ENCODE measurements around the gene VDR. TPM values are rescaled to one million over a fixed set of nuclear protein-coding genes. Genes with fewer than 3 reads are reported as not detected.
"Not testable (repeated sequence)": the region's sequence is repeated elsewhere in the genome, so short reads cannot be mapped to it uniquely, and the experiment has no call there.

The VDR gene
- total RNA-seq, 1 donor from 2014 or later, result 6.7 TPM

DNA sequence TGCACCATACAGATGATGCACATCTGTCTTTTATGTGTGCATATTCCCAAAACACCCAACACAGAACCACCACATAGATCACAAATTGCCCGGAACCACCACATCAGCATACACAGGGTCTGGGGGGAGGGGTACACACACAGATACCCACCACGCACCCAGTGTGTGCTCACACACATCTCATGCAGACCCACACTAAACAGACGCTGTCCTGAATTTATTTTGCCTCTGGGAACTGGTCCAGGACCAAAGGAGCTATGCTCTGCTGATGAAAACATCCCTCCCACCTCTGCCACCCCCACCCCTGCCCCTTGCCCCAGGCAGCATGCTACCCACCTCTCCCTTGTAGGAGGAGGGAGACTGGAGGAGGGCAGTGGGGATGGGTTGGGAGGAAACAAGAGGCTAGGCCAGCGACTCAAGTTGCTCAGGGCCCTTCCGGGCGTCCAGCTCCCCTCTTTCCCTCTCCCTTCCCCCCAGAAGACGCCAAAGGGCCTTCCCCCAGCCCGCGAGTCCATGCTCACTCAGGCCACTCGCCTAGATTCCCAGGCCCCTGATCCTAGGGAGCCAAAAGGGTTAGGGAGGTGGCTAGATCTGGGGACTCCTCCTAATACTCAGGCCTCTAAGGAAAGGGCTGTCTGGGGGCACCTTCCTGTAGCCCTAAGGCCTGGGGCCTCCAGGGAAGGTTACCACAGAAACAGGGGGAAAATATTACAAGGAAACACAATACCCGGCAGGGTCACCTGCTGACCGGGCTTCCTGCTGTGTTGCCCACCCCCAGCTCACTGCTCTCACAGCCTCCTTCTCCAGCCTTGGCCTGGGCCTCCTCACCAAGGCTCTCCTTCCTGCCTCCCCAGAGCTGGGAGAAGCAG is 88.2 kb downstream of the VDR start:
- DNase-seq (ENCODE audit: low read depth), result no peak
- peak overlapping the region; percentile 83 for H3K4me3 ChIP-seq (ENCODE audit: low read depth, low read length)
- TF ChIP-seq, protein P1, sequence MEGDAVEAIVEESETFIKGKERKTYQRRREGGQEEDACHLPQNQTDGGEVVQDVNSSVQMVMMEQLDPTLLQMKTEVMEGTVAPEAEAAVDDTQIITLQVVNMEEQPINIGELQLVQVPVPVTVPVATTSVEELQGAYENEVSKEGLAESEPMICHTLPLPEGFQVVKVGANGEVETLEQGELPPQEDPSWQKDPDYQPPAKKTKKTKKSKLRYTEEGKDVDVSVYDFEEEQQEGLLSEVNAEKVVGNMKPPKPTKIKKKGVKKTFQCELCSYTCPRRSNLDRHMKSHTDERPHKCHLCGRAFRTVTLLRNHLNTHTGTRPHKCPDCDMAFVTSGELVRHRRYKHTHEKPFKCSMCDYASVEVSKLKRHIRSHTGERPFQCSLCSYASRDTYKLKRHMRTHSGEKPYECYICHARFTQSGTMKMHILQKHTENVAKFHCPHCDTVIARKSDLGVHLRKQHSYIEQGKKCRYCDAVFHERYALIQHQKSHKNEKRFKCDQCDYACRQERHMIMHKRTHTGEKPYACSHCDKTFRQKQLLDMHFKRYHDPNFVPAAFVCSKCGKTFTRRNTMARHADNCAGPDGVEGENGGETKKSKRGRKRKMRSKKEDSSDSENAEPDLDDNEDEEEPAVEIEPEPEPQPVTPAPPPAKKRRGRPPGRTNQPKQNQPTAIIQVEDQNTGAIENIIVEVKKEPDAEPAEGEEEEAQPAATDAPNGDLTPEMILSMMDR (conservative IDR thresholded peaks at IDR 0.05; ENCODE audit: low read depth, low read length), result no peak

- not testable (repeated sequence) for DNase-seq (ENCODE audit: low read depth); H3K4me3 ChIP-seq (ENCODE audit: low read depth, low read length)
These were observed 89.3 kb downstream of the VDR start for GRCh38 chr12:47815447-47815846.

DNA sequence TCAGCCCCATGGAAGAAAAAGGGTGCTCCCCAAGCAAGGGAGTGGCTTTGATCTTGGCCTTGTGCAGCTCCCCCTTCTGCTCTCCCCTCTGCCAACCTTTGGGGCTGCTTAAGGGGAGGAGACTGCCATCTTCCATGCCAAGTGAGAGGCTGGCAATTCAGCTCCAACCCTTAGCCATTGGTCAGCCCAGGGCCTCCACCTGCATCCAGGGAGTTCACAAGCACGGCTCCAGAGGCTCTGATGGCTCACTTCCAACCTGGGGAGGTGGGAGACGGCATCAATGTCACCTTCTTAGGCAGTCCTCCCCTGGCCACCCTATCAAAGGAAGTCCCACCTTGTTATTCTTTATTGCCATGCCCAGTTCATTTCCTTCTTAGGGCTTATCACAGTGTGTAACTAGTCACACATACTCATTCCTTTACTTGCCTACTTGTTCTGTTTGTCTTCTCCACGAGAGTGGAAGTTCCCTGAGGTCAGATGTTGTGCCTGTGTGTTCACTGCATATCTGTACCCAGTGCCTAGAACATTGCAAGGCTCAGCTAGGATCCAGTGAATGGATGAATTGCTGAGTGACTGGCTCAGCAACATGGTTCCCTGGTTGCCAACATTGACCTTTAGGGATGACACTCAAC is 90.1 kb downstream of the VDR start:
- TF ChIP-seq, protein P1 (conservative IDR thresholded peaks at IDR 0.05; ENCODE audit: low read depth, low read length), result no peak
- DNase-seq (ENCODE audit: low read depth), result no peak
- no peak overlapping the region for H3K4me3 ChIP-seq (ENCODE audit: low read depth, low read length)

DNA sequence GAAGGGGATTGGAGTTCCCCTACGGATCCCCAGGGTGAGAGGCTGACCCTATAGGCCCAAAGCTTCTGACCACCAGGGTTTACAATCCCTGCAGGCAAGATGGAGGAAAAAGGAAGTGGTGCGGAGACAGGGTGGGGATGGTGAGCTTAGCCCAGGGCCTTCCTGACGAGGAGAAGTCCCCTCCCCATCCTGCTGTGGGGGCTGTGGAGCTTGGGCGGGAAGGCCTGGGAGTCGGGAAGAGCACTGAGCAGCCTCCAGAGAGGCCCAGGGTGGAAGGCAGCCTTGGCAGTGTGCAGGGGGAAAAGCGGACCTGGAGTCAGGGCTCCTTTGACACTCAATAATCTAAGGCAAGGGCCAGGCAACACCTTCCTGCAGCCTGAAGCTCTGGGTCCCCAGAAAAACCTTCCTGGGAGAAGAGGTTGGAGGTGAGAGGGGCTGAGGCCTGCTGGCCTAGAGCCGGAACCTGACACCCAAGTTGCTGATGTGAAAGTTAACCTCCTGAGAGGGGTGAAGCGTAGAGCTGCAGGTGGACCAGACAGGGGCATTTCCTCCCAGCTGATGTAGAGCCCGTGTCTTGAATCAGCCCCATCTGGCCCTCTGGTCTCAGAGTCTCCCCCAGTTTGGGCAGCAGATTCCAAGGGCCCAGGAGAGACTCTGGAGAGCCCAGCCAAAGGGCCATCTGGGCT is 91.1 kb downstream of the VDR start:
- TF ChIP-seq, protein P1 (conservative IDR thresholded peaks at IDR 0.05; ENCODE audit: low read depth, low read length), result no peak
- peak overlapping the region; percentile 32 for H3K4me3 ChIP-seq (ENCODE audit: low read depth, low read length)
- no peak for DNase-seq (ENCODE audit: low read depth)

- H3K4me3 ChIP-seq (ENCODE audit: low read depth, low read length), result peak overlapping the region; percentile 33
- no peak for DNase-seq (ENCODE audit: low read depth)
- TF ChIP-seq, protein P1 (conservative IDR thresholded peaks at IDR 0.05; ENCODE audit: low read depth, low read length), result no peak
These were observed 91.8 kb downstream of the VDR start for GRCh38 chr12:47812797-47813510.

GRCh38 chr12:47811581-47812484 is 93.0 kb downstream of the VDR start:
- H3K4me3 ChIP-seq (ENCODE audit: low read depth, low read length), result no peak overlapping the region
- TF ChIP-seq, protein P1 (conservative IDR thresholded peaks at IDR 0.05; ENCODE audit: low read depth, low read length), result no peak
- DNase-seq (ENCODE audit: low read depth), result no peak
